GM19452 (cell line): Measurements from ENCODE around the gene PPIF.

Experiments used
- ATAC-seq: cut with Tn5 transposase; IDR thresholded peaks from one replicate; pipeline ENCODE4 v1.9.1; 2021; ENCODE audit not compliant: unreplicated experiment

PPIF gene

DNA sequence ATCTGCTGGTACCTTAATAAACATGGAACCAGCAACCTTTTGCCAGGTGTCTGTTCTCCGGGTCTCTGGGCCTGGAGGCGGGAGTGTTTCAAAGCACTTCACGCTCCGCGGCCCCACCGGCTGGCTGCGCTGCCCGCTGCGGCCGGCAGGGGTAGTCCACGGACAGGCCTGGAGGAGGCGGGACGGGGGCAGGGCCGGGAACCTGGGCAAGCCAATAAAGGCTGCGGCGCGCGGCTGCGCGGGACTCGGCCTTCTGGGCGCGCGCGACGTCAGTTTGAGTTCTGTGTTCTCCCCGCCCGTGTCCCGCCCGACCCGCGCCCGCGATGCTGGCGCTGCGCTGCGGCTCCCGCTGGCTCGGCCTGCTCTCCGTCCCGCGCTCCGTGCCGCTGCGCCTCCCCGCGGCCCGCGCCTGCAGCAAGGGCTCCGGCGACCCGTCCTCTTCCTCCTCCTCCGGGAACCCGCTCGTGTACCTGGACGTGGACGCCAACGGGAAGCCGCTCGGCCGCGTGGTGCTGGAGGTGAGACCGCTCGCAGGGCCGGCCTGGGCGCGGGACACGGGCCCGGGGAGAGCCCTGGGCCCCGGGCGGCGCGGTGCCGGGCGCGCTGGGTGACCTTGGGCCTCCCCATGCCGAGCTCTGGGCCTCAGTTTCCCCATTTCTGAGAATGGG lies at the start of gene PPIF:
Gene PPIF, plus strand, starts transcription at position 244 of the 668 bp plus-strand sequence. Its CDS starts 80 bp downstream, at position 324.
- peak; percentile 89 for ATAC-seq

GRCh38 chr10:79298403-79299244 lies 48.6 kb upstream of the PPIF start:
- no peak for ATAC-seq

DNA sequence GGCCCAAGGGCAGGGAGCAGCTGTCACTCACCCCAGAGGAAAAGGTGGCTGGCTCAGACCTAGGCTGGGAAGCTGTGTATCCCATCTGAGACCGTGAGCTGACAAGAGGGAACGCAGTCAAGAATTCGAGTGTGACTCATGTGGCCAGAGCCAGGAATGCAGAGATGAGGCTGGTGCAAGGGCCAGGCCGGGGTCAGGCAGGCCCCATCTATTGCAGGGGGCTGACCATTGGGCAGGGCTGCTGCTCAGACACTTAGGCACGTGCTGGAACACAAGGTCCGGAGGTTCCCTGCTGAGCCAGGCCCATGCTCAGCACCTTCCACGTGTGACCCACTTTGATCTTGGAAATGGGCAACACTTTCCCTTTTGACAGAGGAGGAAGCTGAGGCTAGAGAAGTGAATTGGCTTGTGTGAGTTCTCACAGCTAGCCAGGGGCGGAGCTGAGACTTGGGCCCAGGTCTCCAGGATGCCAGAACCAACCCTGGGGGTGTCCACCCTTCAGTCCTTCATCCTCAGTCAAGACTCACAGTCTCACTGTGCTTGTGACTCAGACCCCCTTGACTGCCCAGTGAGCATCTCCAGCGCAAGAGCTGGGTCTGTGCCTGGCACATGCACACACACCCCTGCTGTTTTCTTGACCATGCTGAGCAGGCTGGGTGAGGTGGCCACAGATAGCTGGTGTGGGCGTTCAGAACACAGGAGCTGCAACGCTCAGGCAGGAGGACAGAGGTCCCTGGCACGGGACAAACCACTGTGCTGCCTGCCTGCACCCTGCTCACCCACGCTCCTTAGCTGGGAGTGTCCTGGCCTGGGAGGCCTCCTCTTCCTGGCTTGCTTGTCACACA lies 47.6 kb upstream of the PPIF start:
- ATAC-seq: no peak

GRCh38 chr10:79300711-79301110 lies 46.6 kb upstream of the PPIF start:
- ATAC-seq: no peak

GRCh38 chr10:79301754-79302530 lies 45.3 kb upstream of the PPIF start:
- no peak for ATAC-seq

DNA sequence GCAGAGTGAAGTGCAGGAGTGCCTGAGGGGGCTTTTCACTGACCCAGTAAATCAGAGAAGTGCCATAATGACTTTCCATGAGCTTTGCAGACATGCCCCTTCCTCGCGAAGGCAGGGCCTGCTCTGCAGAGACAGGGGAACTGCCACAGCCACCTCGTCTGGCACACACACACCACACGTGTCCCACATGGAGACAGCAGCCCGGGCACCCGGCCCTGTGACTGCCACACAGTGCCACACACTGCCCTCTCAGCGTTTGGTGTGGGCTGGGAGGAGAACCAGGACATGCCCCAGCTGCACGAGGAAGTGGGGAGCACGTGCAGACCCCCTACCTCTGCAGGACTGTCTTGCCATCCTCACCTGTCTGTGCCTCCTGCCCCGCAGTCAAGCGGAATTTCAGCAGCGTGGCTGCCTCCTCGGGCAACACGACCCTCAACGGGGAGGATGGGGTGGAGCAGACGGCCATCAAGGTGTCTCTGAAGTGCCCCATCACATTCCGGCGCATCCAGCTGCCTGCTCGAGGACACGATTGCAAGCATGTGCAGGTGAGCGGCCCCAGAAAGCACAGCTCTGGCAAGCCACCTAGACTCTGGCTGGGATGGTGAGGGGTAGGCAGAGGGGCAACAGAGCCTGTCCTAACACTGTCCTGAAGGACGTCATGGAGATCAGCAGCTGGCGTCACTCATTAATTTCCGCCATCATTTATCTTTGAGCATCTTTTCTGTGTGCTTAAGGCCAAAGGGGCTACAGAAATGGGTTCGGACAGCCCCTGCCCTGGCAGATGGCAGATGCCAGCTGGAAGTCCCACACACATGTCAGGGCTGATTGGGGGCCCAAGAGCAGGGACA lies 43.4 kb upstream of the PPIF start:
- ATAC-seq: no peak

- no peak for ATAC-seq
Observed at GRCh38 chr10:79304479-79305087, 42.7 kb upstream of the PPIF start.

DNA sequence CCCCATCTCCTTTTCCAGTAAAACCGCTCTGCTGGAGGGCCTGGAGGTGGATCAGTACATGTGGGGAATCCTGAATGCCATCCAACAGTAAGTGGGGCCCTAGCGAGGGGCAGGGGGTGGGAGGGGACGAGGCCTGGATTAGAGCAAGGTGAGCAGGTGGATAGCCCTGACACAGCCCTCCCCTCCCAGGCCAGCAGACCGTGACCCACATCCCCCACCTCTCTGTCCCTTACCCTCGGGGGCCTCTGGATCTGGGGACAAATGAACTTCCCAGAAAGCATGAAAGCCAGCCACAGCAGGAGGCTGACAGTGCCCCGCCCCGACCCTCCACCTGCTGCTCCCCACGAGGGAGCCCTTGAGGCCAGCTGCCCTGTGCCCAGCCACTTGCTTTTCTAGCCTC lies 41.8 kb upstream of the PPIF start:
- ATAC-seq: no peak

- no peak for ATAC-seq
Observed at GRCh38 chr10:79305988-79306387, 41.3 kb upstream of the PPIF start.

DNA sequence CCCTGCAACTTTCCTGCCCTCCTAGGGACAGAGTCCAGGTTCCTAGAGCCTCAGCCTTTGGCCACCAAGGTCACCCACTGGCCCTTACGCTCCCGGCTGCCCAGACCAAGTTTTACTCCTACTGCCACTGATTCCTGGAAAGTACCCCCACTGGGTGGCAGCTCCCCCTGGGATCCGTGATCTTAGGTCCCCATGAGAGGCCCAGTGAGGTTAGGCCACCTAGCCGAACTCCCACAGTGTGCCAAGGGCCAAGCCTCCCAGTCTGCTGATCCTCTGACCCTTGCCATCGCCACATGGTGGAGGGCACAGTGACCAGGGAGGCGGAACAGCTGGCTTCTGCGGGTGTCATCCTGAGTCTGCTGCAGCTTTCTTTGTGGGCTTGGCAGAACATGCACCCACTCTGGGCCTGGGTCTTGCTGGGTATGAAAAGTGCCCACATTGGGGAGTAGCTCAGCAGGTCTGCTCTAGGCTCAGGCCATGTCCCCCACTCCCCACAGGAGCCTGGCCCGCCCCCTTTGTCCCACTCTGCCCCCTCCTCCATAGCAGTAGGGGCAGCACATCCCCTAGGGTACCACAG lies 40.5 kb upstream of the PPIF start:
- ATAC-seq: no peak

DNA sequence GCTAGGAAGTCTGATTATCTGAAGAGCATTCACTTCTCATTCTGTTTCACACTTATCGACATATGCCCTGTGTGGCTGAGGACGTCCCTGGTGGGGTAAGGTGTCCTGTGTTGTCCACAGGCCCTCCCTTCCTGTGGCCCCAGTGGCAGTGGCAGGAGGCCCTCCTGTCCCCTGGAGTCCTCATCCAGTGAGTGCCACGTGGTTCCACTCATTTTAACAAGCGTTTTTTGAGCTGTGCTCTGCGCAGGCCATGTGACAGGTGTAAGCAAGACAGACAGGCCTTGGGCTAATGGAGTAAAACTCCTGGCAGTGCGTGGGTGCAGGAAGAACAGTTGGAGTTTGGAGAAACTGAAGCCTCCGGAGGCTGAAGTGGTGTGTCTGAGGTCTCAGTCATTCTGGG lies 39.3 kb upstream of the PPIF start:
- ATAC-seq: no peak

- no peak for ATAC-seq
Observed at GRCh38 chr10:79308969-79309665, 38.2 kb upstream of the PPIF start.

GRCh38 chr10:79310200-79310865 lies 36.9 kb upstream of the PPIF start:
- ATAC-seq: no peak

GRCh38 chr10:79310911-79311573 lies 36.2 kb upstream of the PPIF start:
- no peak for ATAC-seq

GRCh38 chr10:79311581-79312407 lies 35.5 kb upstream of the PPIF start:
- ATAC-seq: no peak

DNA sequence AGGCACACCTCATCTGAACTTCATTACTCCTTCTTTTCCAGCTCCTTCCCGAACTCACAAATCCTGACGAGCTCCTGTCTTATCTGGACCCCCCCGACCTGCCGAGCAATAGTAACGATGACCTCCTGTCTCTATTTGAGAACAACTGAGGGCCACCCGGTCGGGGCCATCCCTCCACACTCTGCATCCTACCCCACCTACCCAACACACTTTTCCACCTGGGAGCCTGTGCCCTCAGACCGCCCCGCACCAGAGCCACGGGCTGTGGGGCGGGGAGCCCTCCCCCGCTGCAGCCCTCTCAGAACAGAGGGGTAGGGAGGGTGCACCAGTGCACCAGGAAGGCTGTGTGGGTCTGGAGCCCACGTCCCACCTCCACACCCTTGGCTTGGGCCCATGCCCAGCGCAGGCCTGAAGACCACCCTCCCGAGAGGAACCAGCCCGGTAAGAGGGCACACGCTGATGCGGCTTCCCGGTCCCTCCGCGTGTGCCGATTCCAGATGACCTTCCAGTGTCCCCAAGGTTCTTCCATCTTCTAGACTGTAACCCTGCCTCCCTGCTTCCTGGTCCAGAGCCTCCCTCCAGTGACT lies 34.6 kb upstream of the PPIF start:
- no peak for ATAC-seq
